Superior temporal gyrus (tissue), 1 donor: Measurements from ENCODE around the gene PKLR.

Experiments used
- DNase-seq: peaks from one replicate; pipeline ENCODE4 v3.0.0-alpha.2; 2016; ENCODE audit errors: extremely low spot score

PKLR gene

GRCh38 chr1:155285063-155285462 lies 16.2 kb downstream of the PKLR start:
- DNase-seq, result no peak

DNA sequence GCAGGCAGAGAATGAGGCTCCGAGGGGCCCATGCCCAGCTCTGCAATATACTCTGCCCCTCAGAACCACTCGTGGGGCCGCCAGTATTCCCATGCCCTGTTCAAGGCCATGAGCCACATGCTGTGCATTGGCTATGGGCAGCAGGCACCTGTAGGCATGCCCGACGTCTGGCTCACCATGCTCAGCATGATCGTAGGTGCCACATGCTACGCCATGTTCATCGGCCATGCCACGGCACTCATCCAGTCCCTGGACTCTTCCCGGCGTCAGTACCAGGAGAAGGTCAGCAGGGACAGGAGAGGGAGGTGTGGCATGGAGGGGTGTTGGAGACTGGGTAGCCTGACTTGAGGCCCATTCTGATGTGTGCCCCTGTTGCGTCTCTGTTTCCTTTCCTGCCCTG lies 16.8 kb downstream of the PKLR start:
- no peak for DNase-seq

DNA sequence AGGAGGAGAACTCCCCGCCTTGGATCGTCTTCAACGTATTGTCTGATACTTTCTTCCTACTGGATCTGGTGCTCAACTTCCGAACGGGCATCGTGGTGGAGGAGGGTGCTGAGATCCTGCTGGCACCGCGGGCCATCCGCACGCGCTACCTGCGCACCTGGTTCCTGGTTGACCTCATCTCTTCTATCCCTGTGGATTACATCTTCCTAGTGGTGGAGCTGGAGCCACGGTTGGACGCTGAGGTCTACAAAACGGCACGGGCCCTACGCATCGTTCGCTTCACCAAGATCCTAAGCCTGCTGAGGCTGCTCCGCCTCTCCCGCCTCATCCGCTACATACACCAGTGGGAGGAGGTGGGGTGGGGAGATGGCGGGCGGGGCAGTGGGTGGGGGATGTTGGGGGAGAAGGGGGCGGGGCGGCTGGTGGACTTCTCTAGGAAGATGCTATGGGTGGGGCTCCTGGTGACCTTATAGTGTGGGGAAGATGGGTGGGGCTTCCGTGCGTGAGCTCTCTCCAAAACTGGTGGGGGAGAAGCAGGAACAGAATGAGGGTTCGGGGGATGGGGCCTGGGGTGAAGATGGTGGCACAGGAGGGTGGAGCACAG lies 18.6 kb downstream of the PKLR start:
- DNase-seq, result no peak

DNA sequence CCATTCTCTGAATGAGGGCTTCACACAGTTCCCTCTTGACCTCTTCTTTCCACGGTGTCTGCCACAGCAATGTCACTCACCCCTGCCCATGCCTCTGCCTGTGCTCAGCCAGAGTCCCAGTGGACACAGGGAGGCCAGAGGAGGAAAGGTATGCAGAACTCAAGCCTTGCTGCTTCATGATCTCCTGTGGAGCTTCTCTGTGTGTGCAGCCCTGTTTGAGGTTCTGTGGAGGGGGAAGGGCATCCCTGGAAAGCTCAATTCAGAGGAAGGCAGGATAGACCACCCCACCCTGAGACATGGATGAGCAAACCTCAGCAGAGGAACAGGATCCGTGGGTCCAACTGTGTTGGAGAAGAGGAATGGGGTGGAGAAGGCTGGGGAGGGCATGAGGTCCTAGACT lies 22.0 kb downstream of the PKLR start:
- peak; percentile 11 for DNase-seq

- DNase-seq, result peak; percentile 18
Measured at GRCh38 chr1:155278689-155279160, 22.5 kb downstream of the PKLR start.

DNA sequence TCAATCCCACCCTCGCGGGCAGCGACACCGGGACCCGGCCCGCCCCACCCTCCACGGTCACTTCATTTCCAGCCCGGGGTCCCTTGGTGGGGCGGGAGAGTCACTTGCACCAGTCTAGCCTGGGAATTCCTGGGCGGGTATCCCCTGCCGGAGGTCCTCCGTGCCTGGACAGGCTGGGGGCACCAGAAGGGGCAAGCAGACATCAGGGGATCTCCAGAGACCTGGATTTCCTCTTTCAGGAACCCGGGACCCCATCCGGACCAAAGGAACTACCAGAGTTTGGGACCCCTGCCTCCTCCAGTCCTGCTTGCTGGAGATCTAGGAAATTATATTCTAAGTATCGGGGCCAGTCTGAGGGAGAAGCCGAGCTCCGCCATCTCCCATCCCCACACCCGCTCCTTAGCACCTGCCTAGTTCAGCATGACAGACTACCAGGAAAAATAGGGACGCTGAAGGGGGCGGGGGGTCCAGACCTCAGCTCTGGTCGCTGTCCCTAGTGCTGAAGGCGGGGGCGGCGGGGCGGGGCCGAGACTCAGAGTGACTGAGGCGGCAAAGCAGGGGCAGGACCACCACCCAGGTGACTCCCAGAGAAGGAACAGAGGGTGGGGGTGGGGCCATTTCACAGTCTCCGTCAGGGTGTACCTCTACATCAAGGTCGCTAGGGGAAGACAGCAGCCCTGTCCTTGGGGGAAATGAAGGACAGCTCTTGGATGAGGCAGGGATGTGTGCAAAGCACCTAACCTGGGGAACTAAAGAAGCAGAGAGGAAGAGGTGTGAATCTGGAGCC lies 23.1 kb downstream of the PKLR start:
- DNase-seq, result peak; percentile 34

GRCh38 chr1:155277070-155277901 lies 24.0 kb downstream of the PKLR start, which contains the start of gene HCN3:
TSS of gene HCN3 (plus strand) at chr1:155277463. CDS start at chr1:155277591, 128 bp downstream.
- peak; percentile 98 for DNase-seq

GRCh38 chr1:155273343-155274245 lies 27.6 kb downstream of the PKLR start, which contains the start of gene CLK2:
TSS of gene CLK2 (minus strand) at chr1:155273504. CDS start at chr1:155270977, 2,527 bp downstream.
- peak; percentile 94 for DNase-seq

- DNase-seq, result peak; percentile 38
Measured at GRCh38 chr1:155272466-155273342, 28.5 kb downstream of the PKLR start.

GRCh38 chr1:155269381-155269780 lies 31.9 kb downstream of the PKLR start:
- DNase-seq, result no peak

GRCh38 chr1:155268630-155269029 lies 32.6 kb downstream of the PKLR start:
- no peak for DNase-seq

DNA sequence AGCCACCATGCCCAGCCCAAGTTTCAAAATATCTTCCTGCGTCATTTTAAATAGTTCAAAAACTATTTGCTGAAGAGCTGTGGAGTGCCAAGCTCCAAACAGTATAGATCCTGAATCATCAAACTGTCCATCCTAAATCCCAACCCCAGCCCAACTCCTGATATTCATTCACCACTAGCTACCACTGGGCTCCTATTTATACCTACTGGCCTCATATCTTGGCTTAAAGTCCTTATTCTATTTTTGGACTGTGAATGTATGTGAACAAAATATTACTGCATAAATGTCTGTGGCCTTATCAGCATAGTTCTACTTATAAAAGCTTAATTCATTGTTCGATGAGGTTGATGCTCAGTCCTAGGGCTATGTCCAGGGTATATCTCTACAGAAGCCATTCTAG lies 33.9 kb downstream of the PKLR start:
- DNase-seq, result no peak

DNA sequence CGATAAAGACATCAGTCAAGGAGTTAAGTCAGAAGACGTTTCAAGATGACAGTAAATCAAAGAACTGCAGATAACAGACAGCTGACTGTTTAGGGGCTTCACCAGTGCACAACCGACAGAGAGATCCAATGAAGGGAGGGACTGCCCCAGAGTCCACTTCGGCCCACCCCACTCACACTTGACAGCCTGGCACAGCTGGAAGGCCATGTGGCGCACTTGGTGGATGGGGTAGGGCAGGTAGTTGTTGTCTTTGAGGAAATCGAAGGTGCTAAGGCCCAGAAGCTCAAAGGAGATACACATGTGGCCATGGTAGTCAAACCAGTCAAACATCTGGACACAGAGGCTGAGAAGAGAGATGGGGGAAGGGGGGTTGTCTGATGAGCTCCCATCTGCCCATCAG lies 34.7 kb downstream of the PKLR start:
- no peak for DNase-seq

DNA sequence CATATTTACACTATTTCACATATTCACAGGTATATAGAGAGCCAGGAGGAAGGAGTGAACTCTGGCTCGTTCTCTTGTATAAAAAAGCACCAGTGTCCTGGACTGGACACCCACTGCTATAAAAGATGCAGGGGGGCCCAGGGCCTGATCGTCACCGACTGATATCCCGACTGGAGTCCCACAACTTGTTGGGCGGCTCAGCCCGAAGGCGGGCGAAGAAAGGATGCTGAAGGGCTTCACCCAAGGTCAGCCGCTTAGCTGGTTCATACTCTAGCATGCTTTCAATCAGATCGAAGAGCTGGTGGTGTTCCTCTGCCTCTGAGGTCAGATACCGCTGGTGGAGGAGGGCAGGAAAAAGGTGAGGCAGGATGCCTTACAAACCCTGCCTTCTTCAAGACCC lies 38.2 kb downstream of the PKLR start:
- no peak for DNase-seq

DNA sequence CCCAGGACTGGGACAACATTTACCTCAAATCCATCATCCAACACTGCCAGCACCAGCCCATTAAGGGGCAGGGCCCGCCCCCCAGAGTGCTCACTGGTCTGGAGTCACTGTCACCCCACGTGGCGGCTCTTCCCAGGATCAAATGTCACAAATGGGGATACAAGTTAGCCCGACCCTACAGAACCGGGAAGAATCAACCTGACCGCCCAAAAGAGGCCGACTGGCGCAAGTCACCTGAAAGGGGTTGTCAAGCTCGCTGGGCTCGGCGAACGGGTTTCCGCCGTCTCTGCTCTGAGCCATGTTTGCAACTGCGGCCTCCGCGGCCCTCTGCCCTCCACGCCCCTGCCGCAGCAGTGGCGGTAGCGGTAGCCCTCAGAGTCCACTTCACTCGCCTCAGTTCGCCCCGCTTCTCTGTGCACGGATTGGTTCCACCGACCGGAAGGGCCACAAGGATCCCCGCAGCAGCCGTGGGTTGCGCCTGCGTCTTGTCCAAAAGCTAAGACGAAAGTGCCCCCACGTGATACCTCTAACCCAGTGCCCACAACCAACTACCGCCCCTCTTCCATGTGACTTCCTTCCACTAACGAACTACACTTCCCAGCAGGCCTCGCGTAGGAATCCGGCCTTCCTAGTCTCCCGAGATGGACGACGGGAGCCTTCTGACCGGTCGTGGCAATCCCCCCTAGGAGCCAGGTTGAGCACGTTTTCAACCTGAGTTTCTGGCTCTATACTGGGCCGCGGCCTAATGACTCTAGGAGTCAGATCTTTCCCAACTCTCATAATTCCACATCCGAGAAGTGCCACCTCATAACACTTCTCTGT lies 39.2 kb downstream of the PKLR start, which contains the start of gene SCAMP3:
SCAMP3 (minus strand) TSS at position 509 of the 822 bp plus-strand sequence; CDS start at position 300, 209 bp downstream.
- DNase-seq, result peak; percentile 100

DNA sequence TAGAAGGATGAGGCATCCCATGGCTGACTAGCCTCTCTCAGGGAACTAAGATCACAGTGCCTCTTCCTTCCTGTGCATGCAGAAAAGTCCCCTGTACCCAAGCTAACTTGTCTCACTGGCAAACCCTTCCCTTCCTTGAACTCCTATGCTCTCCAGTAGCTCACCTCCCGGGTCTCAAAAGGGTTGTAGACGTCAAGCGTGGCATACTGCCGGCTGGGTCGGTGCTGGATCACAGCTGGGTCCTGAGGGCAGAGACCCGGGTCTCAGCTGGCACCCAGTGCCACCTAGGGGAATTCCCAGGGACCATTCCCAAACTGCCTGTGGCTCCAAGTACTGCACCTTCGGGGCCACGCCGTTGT lies 39.8 kb downstream of the PKLR start:
- no peak for DNase-seq

- DNase-seq, result no peak
Measured at GRCh38 chr1:155260276-155260675, 41.0 kb downstream of the PKLR start.

- no peak for DNase-seq
Measured at GRCh38 chr1:155256058-155256852, 45.0 kb downstream of the PKLR start.
